BE2C (cell line): ENCODE results near the gene ATAD2B.

Experiments used
- DNase-seq: peaks from one replicate; pipeline ENCODE4 v3.0.0-alpha.2; 2020
- H3K27me3 ChIP-seq: fragments of 250-450 bp; sonication (Bioruptor Pico); 2 replicates; pipeline ENCODE4 v1.5.1; 2020; ENCODE audit warnings: mild to moderate bottlenecking
- H3K36me3 ChIP-seq: fragments of 250-450 bp; sonication (Bioruptor Pico); 2 replicates; pipeline ENCODE4 v1.5.1; 2020; ENCODE audit warnings: mild to moderate bottlenecking
- H3K4me1 ChIP-seq: fragments of 250-450 bp; sonication (Bioruptor Pico); 2 replicates; pipeline ENCODE4 v1.5.1; 2020
- H3K4me3 ChIP-seq: 2 replicates; pipeline ENCODE4 v1.5.1; 2011; ENCODE audit warnings: low read depth, low read length
- H3K9me3 ChIP-seq: fragments of 250-450 bp; sonication (Bioruptor Pico); 2 replicates; pipeline ENCODE4 v1.5.1; 2020
- TF ChIP-seq, protein P1 (sequence below): IDR thresholded peaks from 2 replicates; pipeline ENCODE4 v1.5.1; 2012; ENCODE audit warnings: mild to moderate bottlenecking, low read depth, low read length

Gene ATAD2B

DNA sequence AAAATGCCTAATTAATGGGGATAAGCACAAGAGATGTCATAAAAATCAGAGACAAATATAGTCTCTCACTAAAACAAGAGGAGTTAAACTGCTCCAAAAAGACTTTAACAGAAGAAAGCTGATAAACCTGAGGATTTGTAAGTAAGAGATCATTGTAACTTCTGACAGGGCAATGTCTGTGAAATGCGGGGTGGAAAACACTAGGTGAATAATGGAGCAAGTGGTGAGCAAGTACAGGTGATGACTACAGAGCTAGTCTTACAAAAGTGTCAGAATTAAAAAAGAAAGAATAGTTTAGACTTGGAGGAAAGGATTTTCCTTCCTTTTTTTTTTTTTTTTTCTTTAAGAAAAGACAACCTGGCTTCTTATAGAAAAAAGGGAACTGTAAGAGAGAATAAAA lies 22.7 kb downstream of the ATAD2B start:
- Histone ChIP-seq H3K27me3 (no peaks in the 10 kb centered on the region), H3K4me1 (no peaks in the 10 kb centered on the region), H3K4me3 (no peak overlapping the region), H3K9me3 (no peaks in the 10 kb centered on the region), H3K36me3 (no peaks in the 10 kb centered on the region)
- no peak for DNase-seq
- TF ChIP-seq, protein P1, sequence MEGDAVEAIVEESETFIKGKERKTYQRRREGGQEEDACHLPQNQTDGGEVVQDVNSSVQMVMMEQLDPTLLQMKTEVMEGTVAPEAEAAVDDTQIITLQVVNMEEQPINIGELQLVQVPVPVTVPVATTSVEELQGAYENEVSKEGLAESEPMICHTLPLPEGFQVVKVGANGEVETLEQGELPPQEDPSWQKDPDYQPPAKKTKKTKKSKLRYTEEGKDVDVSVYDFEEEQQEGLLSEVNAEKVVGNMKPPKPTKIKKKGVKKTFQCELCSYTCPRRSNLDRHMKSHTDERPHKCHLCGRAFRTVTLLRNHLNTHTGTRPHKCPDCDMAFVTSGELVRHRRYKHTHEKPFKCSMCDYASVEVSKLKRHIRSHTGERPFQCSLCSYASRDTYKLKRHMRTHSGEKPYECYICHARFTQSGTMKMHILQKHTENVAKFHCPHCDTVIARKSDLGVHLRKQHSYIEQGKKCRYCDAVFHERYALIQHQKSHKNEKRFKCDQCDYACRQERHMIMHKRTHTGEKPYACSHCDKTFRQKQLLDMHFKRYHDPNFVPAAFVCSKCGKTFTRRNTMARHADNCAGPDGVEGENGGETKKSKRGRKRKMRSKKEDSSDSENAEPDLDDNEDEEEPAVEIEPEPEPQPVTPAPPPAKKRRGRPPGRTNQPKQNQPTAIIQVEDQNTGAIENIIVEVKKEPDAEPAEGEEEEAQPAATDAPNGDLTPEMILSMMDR = no peak

DNA sequence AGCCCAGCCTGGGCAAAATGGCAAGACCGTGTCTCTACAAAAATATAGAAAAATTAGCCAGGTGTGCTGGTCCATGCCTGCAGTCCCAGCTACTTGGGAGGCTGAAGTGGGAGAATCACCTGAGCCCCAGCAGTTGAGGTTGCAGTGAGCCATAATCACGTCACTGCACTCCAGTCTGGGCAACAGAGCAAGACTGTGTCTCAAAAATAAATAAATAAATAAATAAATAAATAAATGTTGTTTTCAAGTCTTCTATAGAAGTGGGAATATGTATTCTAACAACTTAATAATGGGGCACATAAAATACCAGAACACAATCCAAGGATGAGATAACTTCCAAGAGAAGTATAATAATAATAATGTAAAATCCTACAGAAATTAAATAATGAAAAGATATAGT lies 23.9 kb downstream of the ATAD2B start:
- H3K9me3 ChIP-seq = no peaks in the 10 kb centered on the region
- TF ChIP-seq, protein P1 = no peak
- no peaks in the 10 kb centered on the region for H3K4me1 ChIP-seq
- H3K4me3 ChIP-seq = no peak overlapping the region
- no peaks in the 10 kb centered on the region for H3K27me3 ChIP-seq
- H3K36me3 ChIP-seq = no peaks in the 10 kb centered on the region
- DNase-seq = no peak

DNA sequence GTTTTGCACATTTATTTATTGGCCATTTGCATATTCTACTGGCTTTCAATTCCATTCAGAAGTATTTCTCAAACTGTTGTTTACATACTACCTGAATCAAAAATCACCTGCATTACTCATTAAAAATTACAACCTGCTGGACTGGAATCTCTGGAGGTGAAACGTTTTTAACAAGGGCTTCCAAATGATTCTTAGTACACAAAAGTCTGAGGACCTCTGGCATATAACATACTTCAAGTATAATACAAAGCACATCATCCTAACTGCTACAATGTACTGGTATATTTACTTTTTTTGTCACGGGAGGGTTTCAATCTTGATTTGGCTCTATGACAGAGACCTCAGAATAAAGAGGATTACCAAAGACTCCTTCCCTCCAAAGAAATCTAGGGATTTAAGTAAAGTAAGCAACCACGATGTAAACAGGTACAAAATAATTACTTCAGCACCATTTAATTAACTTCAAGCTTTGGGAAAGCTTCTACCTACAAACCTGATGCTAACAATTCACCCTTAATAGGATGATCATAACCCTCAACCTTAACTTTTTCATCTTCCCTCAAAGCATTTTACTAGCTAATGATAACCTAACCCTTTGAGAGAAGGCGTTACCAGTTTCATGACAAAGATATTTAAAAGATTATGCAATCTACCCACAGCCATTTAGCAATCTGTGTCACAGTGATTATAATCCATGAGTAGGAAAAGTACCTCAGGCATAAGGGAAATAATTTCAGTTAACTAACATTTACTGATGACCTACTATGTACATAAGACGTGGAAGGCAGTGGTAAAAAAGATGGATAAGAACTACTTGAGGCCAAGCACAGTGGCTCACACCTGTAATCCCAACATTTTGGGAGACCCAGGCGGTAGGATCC lies 24.7 kb downstream of the ATAD2B start:
- no peaks in the 10 kb centered on the region for H3K4me1 ChIP-seq
- no peak for DNase-seq
- no peaks in the 10 kb centered on the region for H3K27me3 ChIP-seq
- TF ChIP-seq, protein P1 = no peak
- no peak overlapping the region for H3K4me3 ChIP-seq
- H3K36me3 ChIP-seq = no peaks in the 10 kb centered on the region
- no peaks in the 10 kb centered on the region for H3K9me3 ChIP-seq

DNA sequence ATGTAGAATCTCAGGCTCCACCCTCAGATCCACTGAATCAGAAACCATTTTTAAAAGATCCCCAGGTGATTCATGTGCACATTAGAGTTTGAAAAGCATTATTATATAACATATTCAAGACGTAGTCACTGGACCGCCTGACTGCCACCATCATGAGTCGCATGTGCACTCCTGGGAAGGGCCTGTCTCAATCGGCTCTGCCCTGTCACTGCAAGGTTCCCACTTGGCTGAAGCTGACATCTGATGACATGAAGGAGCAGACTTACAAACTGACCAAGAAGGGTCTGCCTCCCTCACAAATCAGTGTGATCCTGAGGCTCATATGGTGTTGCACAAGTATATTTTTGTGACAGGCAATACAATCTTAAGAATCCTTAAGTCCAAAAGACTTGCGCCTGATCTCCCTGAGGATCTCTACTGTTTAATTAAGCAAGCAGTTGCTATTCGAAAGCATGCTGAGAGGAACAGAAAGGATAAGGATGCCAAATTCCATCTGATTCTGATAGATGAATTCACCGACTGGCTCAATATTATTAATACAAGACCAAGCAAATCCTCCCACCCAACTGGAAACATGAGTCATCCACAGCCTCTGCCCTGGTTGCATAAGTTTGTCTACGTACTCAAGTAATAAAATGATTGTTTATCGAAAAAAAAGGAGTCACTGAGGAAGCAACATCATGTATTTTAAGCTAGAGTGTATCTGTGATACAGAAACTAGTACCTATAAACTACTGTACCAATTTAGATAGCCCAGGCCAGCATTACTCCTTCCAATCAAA lies 26.2 kb downstream of the ATAD2B start:
- no peak for DNase-seq
- no peaks in the 10 kb centered on the region for H3K27me3 ChIP-seq
- no peaks in the 10 kb centered on the region for H3K4me1 ChIP-seq
- no peak overlapping the region for H3K4me3 ChIP-seq
- TF ChIP-seq, protein P1 = no peak
- no peaks in the 10 kb centered on the region for H3K9me3 ChIP-seq
- H3K36me3 ChIP-seq = no peaks in the 10 kb centered on the region

DNA sequence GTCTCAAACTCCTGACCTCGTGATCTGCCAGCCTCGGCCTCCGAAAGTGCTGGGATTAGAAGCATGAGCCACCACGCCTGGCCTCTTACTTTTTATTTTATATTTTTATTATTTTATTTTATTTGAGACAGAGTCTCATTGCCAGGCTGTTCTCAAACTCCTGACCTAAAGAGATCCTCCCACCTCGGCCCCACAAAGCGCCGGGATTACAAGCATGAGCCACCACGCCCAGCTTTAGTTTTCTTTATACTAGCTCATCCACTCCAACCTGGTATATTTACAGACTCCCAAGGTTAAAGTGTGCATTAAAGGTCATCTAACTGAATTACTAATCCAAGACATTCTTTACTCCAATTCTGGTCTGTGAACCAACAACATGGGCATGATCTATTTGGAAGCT lies 26.8 kb downstream of the ATAD2B start:
- H3K9me3 ChIP-seq = no peaks in the 10 kb centered on the region
- TF ChIP-seq, protein P1 = no peak
- no peaks in the 10 kb centered on the region for H3K27me3 ChIP-seq
- H3K4me1 ChIP-seq = no peaks in the 10 kb centered on the region
- H3K4me3 ChIP-seq = no peak overlapping the region
- no peaks in the 10 kb centered on the region for H3K36me3 ChIP-seq
- DNase-seq = no peak

DNA sequence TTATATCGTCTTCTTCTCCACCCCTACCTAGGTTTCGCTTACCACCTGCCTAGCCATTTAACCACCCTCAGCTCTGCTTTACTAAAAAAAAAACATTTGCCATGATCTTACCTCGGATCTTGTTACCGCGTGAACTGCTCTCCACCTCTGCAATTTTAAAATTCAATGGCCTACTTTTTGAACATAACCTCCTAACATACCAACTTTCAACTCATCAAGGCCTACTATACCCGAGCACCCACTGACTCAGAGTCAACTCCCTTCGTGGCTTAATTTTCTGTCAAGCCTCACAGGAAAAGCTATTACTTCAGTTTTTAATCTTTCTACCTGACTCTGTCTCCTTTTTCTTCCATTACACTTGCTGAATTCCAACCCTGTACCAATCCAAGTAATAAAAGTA lies 55.7 kb downstream of the ATAD2B start:
- no peak for DNase-seq
- H3K4me1 ChIP-seq = no peaks in the 10 kb centered on the region
- peaks cover 43% of the 10 kb centered on the region for H3K36me3 ChIP-seq
- TF ChIP-seq, protein P1 = no peak
- no peak overlapping the region for H3K4me3 ChIP-seq
- no peaks in the 10 kb centered on the region for H3K9me3 ChIP-seq
- no peaks in the 10 kb centered on the region for H3K27me3 ChIP-seq
